Stimulated activated CD4-positive, alpha-beta T cell treated with anti-CD3 and anti-CD28 coated beads, Interleukin-15, amount 100 ng/mL, for 48 hours (primary cell): ENCODE measurements around the gene CCNG1.
"Not testable (repeated sequence)": the region's sequence is repeated elsewhere in the genome, so short reads cannot be mapped to it uniquely, and the experiment has no call there.

ENCODE experiments used
- DNase-seq, 2 donors: peaks; one replicate each; pipeline ENCODE4 v3.0.0-alpha.2; 2020; ENCODE audit warnings: low read depth in 2 of 2

The CCNG1 gene, protein sequence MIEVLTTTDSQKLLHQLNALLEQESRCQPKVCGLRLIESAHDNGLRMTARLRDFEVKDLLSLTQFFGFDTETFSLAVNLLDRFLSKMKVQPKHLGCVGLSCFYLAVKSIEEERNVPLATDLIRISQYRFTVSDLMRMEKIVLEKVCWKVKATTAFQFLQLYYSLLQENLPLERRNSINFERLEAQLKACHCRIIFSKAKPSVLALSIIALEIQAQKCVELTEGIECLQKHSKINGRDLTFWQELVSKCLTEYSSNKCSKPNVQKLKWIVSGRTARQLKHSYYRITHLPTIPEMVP

DNA sequence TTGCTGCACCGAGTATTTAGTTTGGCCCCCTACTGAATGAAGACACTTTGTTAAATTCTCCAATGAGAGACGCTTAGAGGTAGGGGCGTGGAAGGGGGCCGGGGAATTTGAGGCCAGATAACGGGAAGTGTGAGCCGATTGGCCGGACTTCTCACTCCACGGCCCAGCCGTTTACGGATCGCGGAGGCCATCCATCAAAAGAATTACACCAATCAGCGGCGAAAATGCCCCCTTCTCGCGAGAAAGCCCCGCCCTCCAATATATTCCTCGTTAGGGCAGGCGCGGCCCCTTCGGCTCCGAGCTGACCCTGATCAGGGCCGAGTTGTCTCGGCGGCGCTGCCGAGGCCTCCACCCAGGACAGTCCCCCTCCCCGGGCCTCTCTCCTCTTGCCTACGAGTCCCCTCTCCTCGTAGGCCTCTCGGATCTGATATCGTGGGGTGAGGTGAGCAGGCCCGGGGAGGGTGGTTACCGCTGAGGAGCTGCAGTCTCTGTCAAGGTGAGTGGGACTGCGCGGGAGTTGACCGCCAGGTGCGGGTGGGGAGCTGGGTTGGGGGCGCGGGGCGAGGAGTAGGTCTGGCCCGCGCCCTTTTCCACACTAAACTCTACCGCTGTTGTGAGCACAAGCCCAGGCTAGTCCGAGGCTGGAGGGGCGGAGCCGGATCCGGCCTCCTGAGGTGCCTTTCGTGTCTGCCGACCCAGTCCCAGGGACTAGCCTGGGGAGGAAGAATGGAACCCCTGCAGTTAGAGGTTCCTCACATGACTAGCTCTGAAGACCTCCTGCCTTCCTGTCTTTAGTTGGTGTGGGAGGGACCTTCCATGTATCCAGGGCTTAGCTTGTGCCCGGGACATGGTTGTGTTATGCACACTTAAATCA lies at the start of gene CCNG1:
Gene CCNG1 (plus strand): TSS at position 287 of the 874 bp plus-strand sequence. CDS start 1,662 bp downstream, outside the sequence.
- peak; percentile 86 to 87 for DNase-seq

GRCh38 chr5:163395792-163396191 lies 41.6 kb upstream of the CCNG1 start:
- DNase-seq = no peak

DNA sequence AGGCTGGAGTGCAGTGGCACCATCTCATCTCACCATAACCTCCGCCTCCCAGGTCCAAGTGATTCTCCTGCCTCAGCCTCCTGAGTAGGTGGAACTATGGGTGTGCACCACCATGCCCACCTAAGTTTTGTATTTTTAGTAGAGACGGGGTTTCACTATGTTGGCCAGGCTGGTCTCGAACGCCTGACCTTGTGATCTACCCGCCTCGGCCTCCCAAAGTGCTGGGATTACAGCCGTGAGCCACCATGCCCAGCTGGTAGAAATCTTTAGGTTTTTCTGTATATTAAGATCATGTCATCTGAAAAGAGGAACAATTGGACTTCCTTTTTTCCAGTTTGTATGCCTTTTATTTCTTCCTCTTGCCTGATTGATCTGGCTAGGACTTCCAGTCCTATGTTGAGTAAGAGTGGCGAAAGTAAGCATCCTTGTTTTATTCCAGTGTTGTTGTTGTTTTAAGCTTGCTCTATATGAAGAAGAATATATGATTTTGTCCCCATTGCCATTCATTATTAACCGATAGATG lies 40.5 kb upstream of the CCNG1 start:
- not testable (repeated sequence) for DNase-seq

- no peak for DNase-seq
Measured at GRCh38 chr5:163397354-163397753, 40.0 kb upstream of the CCNG1 start.

GRCh38 chr5:163399923-163400322 lies 37.5 kb upstream of the CCNG1 start:
- DNase-seq = no peak

GRCh38 chr5:163401271-163401670 lies 36.1 kb upstream of the CCNG1 start:
- DNase-seq = no peak

DNA sequence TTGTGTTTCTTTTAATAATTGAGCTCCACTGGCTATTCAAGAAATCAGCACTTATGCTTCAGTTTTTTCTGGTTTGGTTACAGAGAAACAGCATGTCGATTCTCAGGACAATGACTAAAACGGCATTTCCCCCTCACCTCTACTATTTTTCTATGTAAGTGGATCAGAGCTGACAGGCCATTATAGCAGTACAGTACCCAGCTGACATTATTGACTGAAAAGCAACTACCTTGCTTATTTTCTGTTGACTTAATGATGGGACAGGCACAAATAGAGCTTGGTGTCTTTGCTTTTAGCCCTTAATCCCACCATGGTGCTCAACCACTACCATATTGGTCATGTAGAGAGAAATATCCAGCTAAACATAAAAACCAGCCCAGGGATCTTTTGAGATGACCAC lies 35.4 kb upstream of the CCNG1 start:
- DNase-seq = no peak

GRCh38 chr5:163404364-163405173 lies 32.8 kb upstream of the CCNG1 start:
- no peak for DNase-seq

- no peak for DNase-seq
Measured at GRCh38 chr5:163407034-163407655, 30.2 kb upstream of the CCNG1 start.

GRCh38 chr5:163408311-163408923 lies 29.0 kb upstream of the CCNG1 start:
- DNase-seq = peak; percentile 10 to 33

DNA sequence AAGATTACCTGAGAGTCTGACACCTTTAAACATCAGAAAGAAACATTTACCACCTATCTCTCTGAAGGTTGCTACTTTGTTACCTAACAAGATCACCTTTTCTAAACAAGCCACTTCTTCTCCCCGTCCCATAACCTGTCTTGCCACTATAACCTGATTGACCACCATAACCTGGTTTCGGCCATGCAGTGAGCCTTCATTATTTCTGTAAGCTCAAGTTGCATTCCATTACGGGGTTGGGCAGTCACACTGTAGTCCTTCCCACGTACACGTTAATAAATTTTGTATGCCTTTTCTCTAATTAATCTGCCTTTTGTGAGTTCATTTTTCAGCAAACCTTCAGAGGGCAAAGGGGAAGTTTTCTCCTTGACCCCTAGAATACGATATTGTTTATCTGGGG lies 28.0 kb upstream of the CCNG1 start:
- DNase-seq = no peak

DNA sequence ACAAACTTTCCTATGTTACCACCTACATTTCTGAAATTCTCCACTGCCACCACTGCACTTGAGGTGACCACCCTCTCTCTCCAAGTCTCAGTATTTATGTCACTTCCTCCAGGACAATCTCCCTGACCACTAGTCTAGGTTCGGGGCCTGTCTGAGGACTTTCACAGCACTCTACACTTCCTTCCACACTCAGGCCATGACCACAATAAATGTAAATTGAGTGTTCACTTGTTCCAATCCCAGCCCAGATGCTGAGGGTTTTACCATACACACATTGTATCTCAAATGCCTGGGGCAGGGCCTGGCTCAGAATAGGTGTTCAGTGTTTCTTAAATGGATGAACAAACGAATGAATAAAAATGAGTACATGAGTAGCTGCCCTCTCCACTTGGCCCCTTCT lies 26.9 kb upstream of the CCNG1 start:
- no peak for DNase-seq

DNA sequence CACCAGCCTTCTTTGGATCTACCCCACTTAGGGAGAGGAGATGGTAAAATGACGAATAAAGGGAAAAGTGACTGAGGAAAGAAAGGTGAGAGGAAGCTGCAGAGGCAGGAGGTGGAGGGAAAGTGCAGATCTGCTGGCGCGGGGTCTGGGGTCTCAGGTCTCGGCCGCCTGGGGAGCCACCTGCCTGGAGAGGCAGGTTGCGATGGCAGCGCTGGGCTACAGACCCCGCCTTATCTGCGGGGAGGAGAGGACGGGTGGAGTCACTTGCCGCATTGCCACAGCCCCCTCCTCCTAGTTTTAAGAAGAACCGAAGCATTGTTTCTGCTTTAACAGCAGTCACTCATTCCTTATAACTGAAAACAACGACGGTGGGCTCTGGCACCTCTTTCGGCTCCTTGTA lies 21.7 kb upstream of the CCNG1 start:
- not testable (repeated sequence) for DNase-seq

DNA sequence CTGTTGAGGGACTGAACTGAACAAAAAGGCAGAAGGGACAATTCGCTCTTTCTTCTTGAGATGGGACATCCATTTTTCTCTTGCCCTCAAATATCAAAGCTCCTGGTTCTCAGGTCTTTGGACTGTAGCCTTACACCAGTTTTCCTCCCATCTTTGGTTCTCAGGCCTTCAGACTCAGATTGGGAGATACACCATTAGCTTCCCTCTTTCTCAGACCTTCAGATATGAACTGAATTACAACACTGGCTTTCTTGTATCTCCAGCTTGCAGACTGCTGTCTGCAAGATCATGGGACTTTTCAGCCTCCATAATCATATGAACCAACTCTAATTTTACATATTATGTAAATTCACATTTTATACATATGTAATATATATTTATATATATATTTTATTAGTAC lies 12.6 kb upstream of the CCNG1 start:
- no peak for DNase-seq

- not testable (repeated sequence) for DNase-seq
Measured at GRCh38 chr5:163426128-163426527, 11.3 kb upstream of the CCNG1 start.

- DNase-seq = no peak
Measured at GRCh38 chr5:163432544-163432943, 4.9 kb upstream of the CCNG1 start.

DNA sequence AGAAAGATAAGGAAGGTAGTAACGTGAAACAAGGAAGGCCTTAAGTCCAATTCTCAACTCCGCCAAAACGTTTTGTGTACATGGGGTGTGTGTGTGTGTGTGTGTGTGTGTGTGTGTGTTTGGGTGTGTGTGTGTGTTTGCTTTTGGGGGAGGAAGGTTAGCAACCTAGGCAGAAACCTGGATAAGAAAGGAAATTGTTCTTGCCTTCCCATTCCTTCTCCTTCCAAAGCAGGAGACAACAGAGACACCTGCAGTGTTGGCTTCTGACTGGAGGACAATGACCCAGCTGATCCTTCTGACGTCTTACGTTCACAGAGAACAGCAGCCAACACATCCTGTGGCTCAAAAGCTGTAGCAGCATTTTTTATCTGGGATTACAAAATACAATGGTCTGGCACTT lies 4.1 kb upstream of the CCNG1 start:
- no peak for DNase-seq

- DNase-seq = no peak
Measured at GRCh38 chr5:163434401-163434866, 3.0 kb upstream of the CCNG1 start.

GRCh38 chr5:163436515-163436914 lies 880 bp upstream of the CCNG1 start:
- DNase-seq = no peak

DNA sequence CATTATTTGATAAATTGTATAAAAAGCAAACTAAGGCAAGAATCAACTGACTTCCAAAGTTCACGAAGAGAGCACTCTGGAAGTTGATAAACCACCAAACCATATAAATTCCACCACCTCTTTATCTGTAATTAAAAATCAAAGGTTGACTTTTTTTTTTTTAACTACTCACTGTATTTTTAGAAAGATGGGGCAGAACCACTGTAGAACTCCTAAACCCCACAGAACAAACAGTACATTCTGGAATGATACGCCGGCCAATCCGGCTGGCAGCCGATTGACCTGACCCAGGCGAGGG lies 435 bp upstream of the CCNG1 start:
- no peak for DNase-seq

GRCh38 chr5:163439092-163439425 lies 1.7 kb downstream of the CCNG1 start:
- DNase-seq = no peak
